Uterus (tissue), 2 donors: ENCODE data around the gene RAPSN.

Source experiments
- POLR2A ChIP-seq, 2 donors: fragments of 450-650 bp; IDR thresholded peaks; one replicate each; pipeline ENCODE4 v1.6.1; 2016; ENCODE audit warnings: antibody characterized with exemption in 2 of 2, mild to moderate bottlenecking in 1 of 2, moderate library complexity in 1 of 2
- TF ChIP-seq, protein P1 (sequence below), 4 experiments: fragments of 200-600 bp in 2 of 4; fragments of 450-650 bp in 2 of 4; sonication (generic) in 2 of 4; IDR thresholded peaks; one replicate each; pipeline ENCODE4 v1.5.1; 2016 to 2019; ENCODE audit warnings: antibody characterized with exemption in 4 of 4, mild to moderate bottlenecking in 2 of 4, moderate library complexity in 1 of 4

DNA sequence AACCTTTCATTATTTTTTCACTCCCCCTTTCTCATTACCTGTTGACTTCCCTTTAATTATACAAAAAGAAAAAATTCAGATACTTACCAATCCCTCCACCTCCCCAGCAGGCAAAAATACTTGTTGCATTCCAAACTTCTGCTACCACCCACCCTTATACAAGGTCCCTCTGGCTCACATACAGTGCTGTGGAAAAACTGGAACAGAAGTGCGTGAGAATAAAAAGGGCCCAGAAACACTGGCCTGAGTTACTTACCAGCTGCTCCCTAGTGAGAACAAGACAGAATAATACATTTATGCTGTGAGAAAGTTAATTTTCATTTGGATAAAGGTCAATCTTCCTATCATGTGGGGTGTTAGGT is 46.9 kb upstream of the RAPSN start:
- TF ChIP-seq, protein P1, sequence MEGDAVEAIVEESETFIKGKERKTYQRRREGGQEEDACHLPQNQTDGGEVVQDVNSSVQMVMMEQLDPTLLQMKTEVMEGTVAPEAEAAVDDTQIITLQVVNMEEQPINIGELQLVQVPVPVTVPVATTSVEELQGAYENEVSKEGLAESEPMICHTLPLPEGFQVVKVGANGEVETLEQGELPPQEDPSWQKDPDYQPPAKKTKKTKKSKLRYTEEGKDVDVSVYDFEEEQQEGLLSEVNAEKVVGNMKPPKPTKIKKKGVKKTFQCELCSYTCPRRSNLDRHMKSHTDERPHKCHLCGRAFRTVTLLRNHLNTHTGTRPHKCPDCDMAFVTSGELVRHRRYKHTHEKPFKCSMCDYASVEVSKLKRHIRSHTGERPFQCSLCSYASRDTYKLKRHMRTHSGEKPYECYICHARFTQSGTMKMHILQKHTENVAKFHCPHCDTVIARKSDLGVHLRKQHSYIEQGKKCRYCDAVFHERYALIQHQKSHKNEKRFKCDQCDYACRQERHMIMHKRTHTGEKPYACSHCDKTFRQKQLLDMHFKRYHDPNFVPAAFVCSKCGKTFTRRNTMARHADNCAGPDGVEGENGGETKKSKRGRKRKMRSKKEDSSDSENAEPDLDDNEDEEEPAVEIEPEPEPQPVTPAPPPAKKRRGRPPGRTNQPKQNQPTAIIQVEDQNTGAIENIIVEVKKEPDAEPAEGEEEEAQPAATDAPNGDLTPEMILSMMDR (IDR thresholded peaks at IDR 0.05): no peak
- TF ChIP-seq POLR2A (IDR thresholded peaks at IDR 0.05): no peak
